ENCODE data around the gene SNX17. TPM values are rescaled to one million over a fixed set of nuclear protein-coding genes. Genes with fewer than 3 reads are reported as not detected.

SNX17 gene
- total RNA-seq, 2 donors from 2014 or later = 84.4 to 133 TPM

- Histone ChIP-seq H3K27me3 (replicated peaks; ENCODE audit: insufficient read depth) (no peaks in the 10 kb centered on the region), H3K4me3 (no peak overlapping the region), H3K27ac (no peak overlapping the region), H3K4me1 (ENCODE audit: control insufficient read depth in 1 of 2, low read depth in 2 of 2) (peaks cover 14 to 18% of the 10 kb centered on the region in 2 donors), H3K36me3 (peaks cover 48% of the 10 kb centered on the region), H3K9me3 (no peaks in the 10 kb centered on the region)
- ATAC-seq (ENCODE audit: insufficient number of reproducible peaks, low FRiP score, low read depth) = no peak
- no peak for TF ChIP-seq CTCF (IDR thresholded peaks at IDR 0.05)
- no peak for DNase-seq (ENCODE audit: low spot score)
Observed at GRCh38 chr2:27376866-27377617, 6.6 kb downstream of the SNX17 start.

- DNase-seq (ENCODE audit: low spot score) (no peak), ATAC-seq (ENCODE audit: insufficient number of reproducible peaks, low FRiP score, low read depth) (no peak)
- Histone ChIP-seq H3K4me1 (ENCODE audit: control insufficient read depth in 1 of 2, low read depth in 2 of 2) (peaks cover 11 to 15% of the 10 kb centered on the region in 2 donors), H3K36me3 (peaks cover 48% of the 10 kb centered on the region), H3K27ac (no peak overlapping the region), H3K27me3 (replicated peaks; ENCODE audit: insufficient read depth) (no peaks in the 10 kb centered on the region), H3K9me3 (no peaks in the 10 kb centered on the region), H3K4me3 (no peak overlapping the region)
- no peak for TF ChIP-seq CTCF (IDR thresholded peaks at IDR 0.05)
Observed at GRCh38 chr2:27377618-27378095, 7.2 kb downstream of the SNX17 start.

- H3K4me1 ChIP-seq (ENCODE audit: control insufficient read depth in 1 of 2, low read depth in 2 of 2) = peaks cover 11 to 15% of the 10 kb centered on the region in 2 donors
- H3K4me3 ChIP-seq = no peak overlapping the region
- H3K27me3 ChIP-seq (replicated peaks; ENCODE audit: insufficient read depth) = no peaks in the 10 kb centered on the region
- no peak for TF ChIP-seq CTCF (IDR thresholded peaks at IDR 0.05)
- ATAC-seq (ENCODE audit: insufficient number of reproducible peaks, low FRiP score, low read depth) (no peak), DNase-seq (ENCODE audit: low spot score) (no peak)
- no peak overlapping the region for H3K27ac ChIP-seq
- peaks cover 48% of the 10 kb centered on the region for H3K36me3 ChIP-seq
- no peaks in the 10 kb centered on the region for H3K9me3 ChIP-seq
Observed at GRCh38 chr2:27378096-27378808, 7.8 kb downstream of the SNX17 start.

- Histone ChIP-seq H3K27ac (no peak overlapping the region), H3K36me3 (peaks cover 48% of the 10 kb centered on the region), H3K4me1 (ENCODE audit: control insufficient read depth in 1 of 2, low read depth in 2 of 2) (peaks cover 11 to 15% of the 10 kb centered on the region in 2 donors), H3K9me3 (no peaks in the 10 kb centered on the region), H3K4me3 (no peak overlapping the region), H3K27me3 (replicated peaks; ENCODE audit: insufficient read depth) (no peaks in the 10 kb centered on the region)
- no peak for ATAC-seq (ENCODE audit: insufficient number of reproducible peaks, low FRiP score, low read depth)
- DNase-seq (ENCODE audit: low spot score) = no peak
- TF ChIP-seq CTCF (IDR thresholded peaks at IDR 0.05) = no peak
Observed at GRCh38 chr2:27378809-27379290, 8.4 kb downstream of the SNX17 start.

- Histone ChIP-seq H3K27ac (peak overlapping the region; percentile 77 to 90), H3K27me3 (replicated peaks; ENCODE audit: insufficient read depth) (no peaks in the 10 kb centered on the region), H3K36me3 (peaks cover 48% of the 10 kb centered on the region), H3K9me3 (no peaks in the 10 kb centered on the region), H3K4me1 (ENCODE audit: control insufficient read depth in 1 of 2, low read depth in 2 of 2) (peaks cover 11 to 15% of the 10 kb centered on the region in 2 donors), H3K4me3 (peak overlapping the region; percentile 72)
- TF ChIP-seq CTCF (IDR thresholded peaks at IDR 0.05) = no peak
- DNase-seq (ENCODE audit: low spot score) (no peak), ATAC-seq (ENCODE audit: insufficient number of reproducible peaks, low FRiP score, low read depth) (no peak)
Observed at GRCh38 chr2:27379383-27379835, 9.0 kb downstream of the SNX17 start.
